LNCAP (cell line): Measurements from ENCODE around the gene SMIM33.

ENCODE experiments used
- TF ChIP-seq, protein P1 (sequence below): fragments of 450-650 bp; IDR thresholded peaks from 2 replicates; pipeline ENCODE4 v1.5.1; 2017; ENCODE audit warnings: mild to moderate bottlenecking

SMIM33 gene

DNA sequence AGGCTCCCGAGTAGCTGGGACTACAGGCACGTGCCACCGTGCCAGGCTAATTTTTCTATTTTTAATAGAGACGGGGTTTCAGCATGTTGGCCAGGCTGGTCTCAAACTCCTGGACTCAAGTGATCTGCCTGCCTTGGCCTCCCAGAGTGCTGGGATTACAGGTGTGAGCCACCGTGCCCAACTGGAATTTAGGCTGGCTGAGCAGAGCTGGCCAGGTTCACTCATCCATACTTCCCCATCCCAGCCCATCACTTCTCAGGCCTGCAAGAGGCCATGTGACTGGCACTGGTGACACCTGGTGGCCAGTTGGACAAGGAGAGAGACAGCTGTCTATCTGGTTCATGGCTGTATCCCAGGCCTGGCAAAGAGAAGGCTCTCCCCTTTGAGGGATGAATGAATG, 42.6 kb downstream of the SMIM33 start:
- TF ChIP-seq, protein P1, sequence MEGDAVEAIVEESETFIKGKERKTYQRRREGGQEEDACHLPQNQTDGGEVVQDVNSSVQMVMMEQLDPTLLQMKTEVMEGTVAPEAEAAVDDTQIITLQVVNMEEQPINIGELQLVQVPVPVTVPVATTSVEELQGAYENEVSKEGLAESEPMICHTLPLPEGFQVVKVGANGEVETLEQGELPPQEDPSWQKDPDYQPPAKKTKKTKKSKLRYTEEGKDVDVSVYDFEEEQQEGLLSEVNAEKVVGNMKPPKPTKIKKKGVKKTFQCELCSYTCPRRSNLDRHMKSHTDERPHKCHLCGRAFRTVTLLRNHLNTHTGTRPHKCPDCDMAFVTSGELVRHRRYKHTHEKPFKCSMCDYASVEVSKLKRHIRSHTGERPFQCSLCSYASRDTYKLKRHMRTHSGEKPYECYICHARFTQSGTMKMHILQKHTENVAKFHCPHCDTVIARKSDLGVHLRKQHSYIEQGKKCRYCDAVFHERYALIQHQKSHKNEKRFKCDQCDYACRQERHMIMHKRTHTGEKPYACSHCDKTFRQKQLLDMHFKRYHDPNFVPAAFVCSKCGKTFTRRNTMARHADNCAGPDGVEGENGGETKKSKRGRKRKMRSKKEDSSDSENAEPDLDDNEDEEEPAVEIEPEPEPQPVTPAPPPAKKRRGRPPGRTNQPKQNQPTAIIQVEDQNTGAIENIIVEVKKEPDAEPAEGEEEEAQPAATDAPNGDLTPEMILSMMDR: peak; percentile 71

DNA sequence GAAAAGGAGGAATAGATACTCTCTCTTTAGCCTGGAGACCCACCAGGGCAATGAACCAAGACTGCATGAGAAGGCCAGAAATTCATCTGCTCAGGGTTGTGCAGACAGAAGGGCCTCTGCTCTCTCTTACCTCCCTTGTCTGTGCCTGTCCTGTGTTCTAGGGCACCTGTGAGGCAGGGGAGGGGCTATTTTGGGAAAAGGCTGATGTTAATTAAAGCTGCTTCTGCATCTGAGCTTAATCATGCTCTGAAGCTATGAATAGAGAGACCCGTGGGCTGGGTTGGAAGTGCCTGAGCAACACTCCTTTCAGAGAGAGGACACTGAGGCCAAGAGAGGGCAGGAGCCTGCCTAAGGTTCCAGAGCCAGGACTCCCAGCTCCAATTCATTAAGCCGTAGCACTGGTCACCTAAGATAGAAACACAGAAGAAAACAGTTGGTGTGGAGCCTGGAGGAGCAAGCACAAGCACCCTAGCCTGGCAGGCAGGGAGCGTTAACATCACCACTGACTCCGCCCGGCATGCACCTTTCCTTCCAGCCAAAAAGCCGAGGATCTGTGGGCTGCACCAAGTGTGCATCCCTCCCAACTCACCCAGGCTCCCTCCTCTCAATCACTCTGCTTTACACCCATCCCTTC, 43.2 kb downstream of the SMIM33 start:
- TF ChIP-seq, protein P1: peak; percentile 16

DNA sequence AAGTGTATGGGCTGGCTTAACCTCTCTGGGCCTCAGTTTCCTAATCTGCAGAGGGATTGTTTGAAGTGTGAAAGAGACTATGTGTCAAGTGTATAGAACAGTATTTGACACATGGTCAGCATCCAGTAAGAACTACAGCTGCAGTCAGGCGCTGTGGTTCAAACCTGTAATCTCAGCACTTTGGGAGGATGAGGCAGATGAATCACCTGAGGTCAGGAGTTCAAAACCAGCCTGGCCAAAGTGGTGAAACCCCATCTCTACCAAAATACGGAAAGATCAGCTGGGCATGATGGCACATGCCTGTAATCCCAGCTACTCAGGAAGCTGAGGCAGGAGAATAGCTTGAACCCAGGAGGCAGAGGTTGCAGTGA, 43.7 kb downstream of the SMIM33 start:
- TF ChIP-seq, protein P1: no peak

DNA sequence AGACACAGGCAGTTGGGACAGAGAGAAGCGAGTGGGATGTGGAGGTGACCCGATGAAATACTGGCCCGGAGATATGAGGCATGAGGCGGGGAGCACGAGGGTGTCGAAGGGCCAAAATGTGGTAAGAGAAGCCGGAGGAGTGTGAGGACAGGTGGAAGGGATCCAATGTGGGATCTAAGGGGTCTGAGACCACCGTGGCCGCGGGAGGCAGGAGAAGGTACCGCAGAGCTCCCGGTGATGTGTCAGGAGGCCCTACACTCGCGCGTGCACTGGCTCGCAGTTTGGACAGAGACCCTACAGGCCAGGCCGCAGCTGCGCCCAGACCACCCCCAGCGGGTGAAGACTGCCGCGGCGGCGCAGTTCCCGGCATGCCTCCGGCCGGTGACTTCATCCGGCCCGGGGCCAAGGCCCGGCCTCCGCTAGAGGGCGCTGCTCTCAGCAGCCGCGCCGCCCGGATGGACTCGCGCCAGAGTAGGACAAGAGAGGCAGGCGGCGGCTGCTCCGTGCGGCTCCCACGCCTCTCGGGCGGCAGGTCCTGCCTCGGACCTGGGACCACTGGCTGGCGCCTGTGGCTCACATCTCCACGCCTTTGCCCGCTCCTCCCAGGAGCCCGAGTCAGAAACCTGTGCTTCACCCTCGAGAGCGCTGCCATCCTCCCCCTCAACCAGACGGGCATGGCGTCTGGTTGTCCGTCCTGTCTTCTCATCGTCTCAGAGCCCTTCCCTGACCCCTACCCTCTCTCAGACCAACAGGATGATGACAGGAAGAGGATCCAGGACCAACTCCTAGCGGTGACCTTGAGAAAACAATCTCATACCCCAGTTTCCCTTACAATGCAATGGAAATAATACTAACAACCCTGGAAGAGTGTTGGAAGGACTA, 47.1 kb downstream of the SMIM33 start:
- TF ChIP-seq, protein P1: peak; percentile 90
